ENCODE data around the gene ESPNL.

GRCh38 chr2:238100049-238100820, at the start of gene ESPNL:
- TF ChIP-seq POLR2A (IDR thresholded peaks at IDR 0.05; ENCODE audit: low read length) (no peak), GATA1 (IDR thresholded peaks at IDR 0.05; ENCODE audit: low read depth, low read length) (no peak)
